Coronary artery (tissue), 2 donors: ENCODE results near the gene VPS26C.

Source experiments
- DNase-seq: peaks from one replicate; pipeline ENCODE4 v3.0.0-alpha.2; 2017; ENCODE audit warnings: low spot score
- H3K27ac ChIP-seq, 2 donors: fragments of 200-600 bp; sonication (generic); one replicate each; pipeline ENCODE4 v1.5.1; 2016 to 2019
- H3K4me3 ChIP-seq: fragments of 200-600 bp; sonication (generic); 2 replicates; pipeline ENCODE4 v1.5.1; 2016; ENCODE audit warnings: mild to moderate bottlenecking, moderate library complexity
- CTCF ChIP-seq: fragments of 200-600 bp; sonication (generic); IDR thresholded peaks from one replicate; pipeline ENCODE4 v1.5.1; 2019; ENCODE audit warnings: antibody characterized with exemption

VPS26C gene

GRCh38 chr21:37220981-37221664 is 46.0 kb downstream of the VPS26C start:
- H3K27ac ChIP-seq = peak overlapping the region; percentile 71 to 81
- H3K4me3 ChIP-seq = peak overlapping the region; percentile 76
- no peak for TF ChIP-seq CTCF
- peak; percentile 92 for DNase-seq

- no peak for TF ChIP-seq CTCF
- H3K27ac ChIP-seq = peak overlapping the region; percentile 71 to 81
- peak overlapping the region; percentile 76 for H3K4me3 ChIP-seq
- peak; percentile 76 for DNase-seq
Measured at GRCh38 chr21:37220433-37220980, 46.6 kb downstream of the VPS26C start.

GRCh38 chr21:37219761-37220432 is 47.2 kb downstream of the VPS26C start:
- no peak for DNase-seq
- H3K27ac ChIP-seq = peak overlapping the region in 1 of 2 donors; percentile 81
- TF ChIP-seq CTCF = no peak
- peak overlapping the region; percentile 76 for H3K4me3 ChIP-seq

- DNase-seq = no peak
- H3K27ac ChIP-seq = no peak overlapping the region
- no peak overlapping the region for H3K4me3 ChIP-seq
- TF ChIP-seq CTCF = no peak
Measured at GRCh38 chr21:37214952-37215351, 52.2 kb downstream of the VPS26C start.

- no peak overlapping the region for H3K27ac ChIP-seq
- TF ChIP-seq CTCF = no peak
- no peak for DNase-seq
- no peak overlapping the region for H3K4me3 ChIP-seq
Measured at GRCh38 chr21:37210799-37211198, 56.3 kb downstream of the VPS26C start.

GRCh38 chr21:37210130-37210529 is 57.0 kb downstream of the VPS26C start:
- DNase-seq = no peak
- TF ChIP-seq CTCF = no peak
- H3K4me3 ChIP-seq = no peak overlapping the region
- H3K27ac ChIP-seq = no peak overlapping the region
